ENCODE measurements around the gene PTPN23. TPM values are rescaled to one million over a fixed set of nuclear protein-coding genes. Genes with fewer than 3 reads are reported as not detected.

PTPN23 gene
- total and polyA plus RNA-seq, 2 of the 8 experiments (the other 6 are each of a cell fraction or from before 2014, with no cell fraction given) = 2.9 to 46.7 TPM

DNA sequence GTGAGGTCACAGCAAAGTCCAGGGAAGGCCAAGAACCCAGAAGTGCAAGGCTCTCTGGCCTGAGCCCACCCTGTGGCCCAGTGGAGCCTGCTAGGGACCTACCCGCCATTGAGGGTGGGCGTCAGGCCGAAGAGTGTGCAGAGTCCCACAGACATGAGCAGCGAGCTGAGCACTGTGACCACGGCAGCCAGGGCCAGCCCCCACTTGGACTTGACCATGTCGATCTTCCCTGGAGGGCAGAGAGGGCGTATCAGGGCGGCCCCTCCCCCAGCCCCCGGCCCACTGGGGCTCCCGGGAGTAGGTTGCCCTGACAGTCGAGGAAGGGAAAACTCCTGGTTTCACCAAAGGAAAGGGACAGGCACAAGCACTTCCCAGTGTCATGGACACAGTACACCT lies 44.6 kb downstream of the PTPN23 start:
- Histone ChIP-seq H3K27me3 (replicated peaks in 1 of 4; ENCODE audit: control insufficient read depth in 3 of 4, extremely low read depth in 1 of 4, insufficient read depth in 3 of 4, low read length in 3 of 4) (no peaks in the 10 kb centered on the region), H2BK15ac (ENCODE audit: low read length) (no peak overlapping the region), H3K4me2 (ENCODE audit: insufficient read depth in 1 of 2, low read depth in 2 of 2, low read length in 2 of 2) (no peak overlapping the region), H2BK5ac (ENCODE audit: low read depth, low read length) (no peak overlapping the region), H3K36me3 (ENCODE audit: control insufficient read depth in 2 of 4, insufficient read depth in 4 of 4, low read length in 3 of 4) (peaks cover 5 to 24% (median 13%) of the 10 kb centered on the region in 4 experiments; a peak in 6 of 8 replicates), H3K23ac (ENCODE audit: insufficient read length) (no peak overlapping the region), H3K4me3 (ENCODE audit: extremely low read depth in 1 of 4, insufficient read depth in 2 of 4, low read depth in 3 of 4, low read length in 4 of 4) (no peak overlapping the region), H4K20me1 (replicated peaks in 1 of 2; ENCODE audit: control insufficient read depth in 1 of 2, insufficient read depth in 2 of 2, low read length in 2 of 2) (peaks cover 4 to 13% of the 10 kb centered on the region in 2 experiments), H3K9ac (replicated peaks in 1 of 4; ENCODE audit: extremely low read depth in 1 of 4, low read depth in 3 of 4, low read length in 3 of 4) (no peak overlapping the region), H2BK120ac (replicated peaks; ENCODE audit: low read depth, low read length) (no peak overlapping the region), H3K14ac (ENCODE audit: insufficient read length) (no peak overlapping the region), H3K79me2 (ENCODE audit: control insufficient read depth in 1 of 2, insufficient read depth in 2 of 2, low read length in 2 of 2) (no peaks in the 10 kb centered on the region), H3K9me3 (ENCODE audit: insufficient read depth in 2 of 2, low read depth in 1 of 2, low read length in 1 of 2) (no peaks in the 10 kb centered on the region), H4K5ac (ENCODE audit: insufficient read length, low read depth, low read length) (no peak overlapping the region), H3K27ac (ENCODE audit: low read depth, low read length) (no peak overlapping the region), H2BK20ac (ENCODE audit: low read length) (no peak overlapping the region), H4K8ac (ENCODE audit: extremely low read depth, insufficient read depth, low read length) (no peak overlapping the region), H3K4ac (replicated peaks; ENCODE audit: insufficient read length, low read depth, low read length) (no peak overlapping the region), H3K4me1 (replicated peaks in 1 of 4; ENCODE audit: control insufficient read depth in 3 of 4, insufficient read depth in 4 of 4, low read length in 3 of 4) (0 out of 7 replicates have a peak, but pooled peaks cover 0 to 2% (median 0%) of the 10 kb centered on the region in 4 experiments), H3K79me1 (ENCODE audit: low read depth, low read length) (no peaks in the 10 kb centered on the region), H3K18ac (ENCODE audit: extremely low read depth, low read length) (no peak overlapping the region), H2BK12ac (ENCODE audit: low read depth, low read length) (no peak overlapping the region), H2AFZ (ENCODE audit: low read length) (no peak overlapping the region), H3K56ac (replicated peaks; ENCODE audit: insufficient read length, low read depth, low read length) (no peak overlapping the region), H2AK5ac (ENCODE audit: low read depth, low read length) (no peak overlapping the region), H3K23me2 (ENCODE audit: low read depth, low read length) (no peaks in the 10 kb centered on the region), H4K91ac (replicated peaks; ENCODE audit: insufficient read length, low read length) (no peak overlapping the region)
- DNase-seq (ENCODE audit: low read depth in 1 of 2, low spot score in 2 of 2) (no peak), FAIRE-seq (no peak)
- 95% methylated on average over 8 of the region's 11 CpGs; no CpG with 5 or more reads in 1 of the 2 experiments for WGBS, 2 experiments (ENCODE audit: extremely low coverage in 1 of 2, insufficient coverage in 1 of 2, insufficient read length in 1 of 2, insufficient replicate concordance in 2 of 2, low coverage in 1 of 2, low lambda C conversion rate in 2 of 2, missing lambda C conversion rate in 1 of 2)
- ChIA-PET CTCF (ENCODE audit: partially characterized antibody) (interaction anchor here (0.5 to 6.5 kb wide), 6 partner anchors 7 to 641 kb away, joined by 3 to 66 read pairs (median 4); no protein-coding TSS in a partner anchor), POLR2A (ENCODE audit: partially characterized antibody) (interaction anchor here (0.6 kb wide), 1 partner anchor 170 kb away, joined by 3 read pairs; no protein-coding TSS in a partner anchor)
- TF ChIP-seq CBX8 (IDR thresholded peaks at IDR 0.05; ENCODE audit: borderline replicate concordance, low read depth, low read length) = no peak
- no peak for TF ChIP-seq NANOG (IDR thresholded peaks at IDR 0.05; ENCODE audit: insufficient read depth, low read depth, low read length, poor library complexity, severe bottlenecking)
- no peak for TF ChIP-seq TEAD4 (IDR thresholded peaks at IDR 0.05; ENCODE audit: low read depth, low read length)
- no peak for TF ChIP-seq BRCA1 (IDR thresholded peaks at IDR 0.05; ENCODE audit: low read depth, low read length)
- no peak for TF ChIP-seq CEBPB (IDR thresholded peaks at IDR 0.05; ENCODE audit: low read depth, low read length)
- no peak for TF ChIP-seq CHD1 (IDR thresholded peaks at IDR 0.05; ENCODE audit: low read depth, low read length)
- TF ChIP-seq MAFK (IDR thresholded peaks at IDR 0.05; ENCODE audit: low read depth, low read length) = no peak
- no peak for TF ChIP-seq RAD21 (IDR thresholded peaks at IDR 0.05 in 1 of 2, conservative IDR thresholded peaks at IDR 0.05 in 1 of 2; ENCODE audit: low read depth in 2 of 2, low read length in 2 of 2)
